Measurements from ENCODE around the gene EPHA2.

DNA sequence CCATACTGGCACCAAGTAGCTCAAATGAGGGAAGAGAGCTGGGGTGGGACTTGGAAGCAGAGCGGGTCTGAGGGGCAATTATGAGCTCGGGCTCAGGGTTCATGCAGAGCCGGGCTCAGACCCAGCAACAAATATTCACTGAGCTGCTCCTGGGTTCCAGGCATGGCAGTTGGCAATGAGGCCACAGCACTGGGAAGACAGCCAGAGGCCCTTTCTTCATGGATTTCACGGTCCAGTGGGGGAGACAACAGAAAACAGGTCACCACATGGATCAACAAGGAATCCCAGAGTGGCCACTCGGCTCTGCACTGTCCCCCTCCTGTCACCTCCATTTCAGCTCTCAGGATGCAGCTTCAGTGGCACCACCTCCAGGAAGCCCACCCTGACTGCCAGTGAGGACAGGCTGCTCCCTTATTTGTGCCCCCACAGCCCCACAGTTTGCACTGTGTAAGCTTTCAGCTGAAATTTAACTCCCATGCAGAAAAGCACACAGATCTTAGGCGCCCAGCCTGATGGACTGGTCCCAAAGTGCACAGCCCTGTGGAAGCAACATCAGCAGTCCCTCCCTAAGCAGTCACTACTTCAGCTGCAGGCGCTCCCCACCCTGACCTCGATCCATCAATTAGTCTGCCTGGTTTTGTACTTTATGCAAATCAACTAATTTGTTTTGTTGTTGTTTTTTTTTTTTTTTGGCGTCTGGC lies 34.2 kb upstream of the EPHA2 start:
- TF ChIP-seq POLR2A (IDR thresholded peaks at IDR 0.05) (no peak), POLR2AphosphoS5 (IDR thresholded peaks at IDR 0.05) (no peak), EP300 (IDR thresholded peaks at IDR 0.05) (no peak)
- TF ChIP-seq, protein P1, sequence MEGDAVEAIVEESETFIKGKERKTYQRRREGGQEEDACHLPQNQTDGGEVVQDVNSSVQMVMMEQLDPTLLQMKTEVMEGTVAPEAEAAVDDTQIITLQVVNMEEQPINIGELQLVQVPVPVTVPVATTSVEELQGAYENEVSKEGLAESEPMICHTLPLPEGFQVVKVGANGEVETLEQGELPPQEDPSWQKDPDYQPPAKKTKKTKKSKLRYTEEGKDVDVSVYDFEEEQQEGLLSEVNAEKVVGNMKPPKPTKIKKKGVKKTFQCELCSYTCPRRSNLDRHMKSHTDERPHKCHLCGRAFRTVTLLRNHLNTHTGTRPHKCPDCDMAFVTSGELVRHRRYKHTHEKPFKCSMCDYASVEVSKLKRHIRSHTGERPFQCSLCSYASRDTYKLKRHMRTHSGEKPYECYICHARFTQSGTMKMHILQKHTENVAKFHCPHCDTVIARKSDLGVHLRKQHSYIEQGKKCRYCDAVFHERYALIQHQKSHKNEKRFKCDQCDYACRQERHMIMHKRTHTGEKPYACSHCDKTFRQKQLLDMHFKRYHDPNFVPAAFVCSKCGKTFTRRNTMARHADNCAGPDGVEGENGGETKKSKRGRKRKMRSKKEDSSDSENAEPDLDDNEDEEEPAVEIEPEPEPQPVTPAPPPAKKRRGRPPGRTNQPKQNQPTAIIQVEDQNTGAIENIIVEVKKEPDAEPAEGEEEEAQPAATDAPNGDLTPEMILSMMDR (IDR thresholded peaks at IDR 0.05), result no peak
